Kidney (tissue), 14 donors: ENCODE measurements around the gene EVI5. TPM values are rescaled to one million over a fixed set of nuclear protein-coding genes. Genes with fewer than 3 reads are reported as not detected.
"Not testable (repeated sequence)": the region's sequence is repeated elsewhere in the genome, so short reads cannot be mapped to it uniquely, and the experiment has no call there.

Experiments used
- DNase-seq, 5 donors: peaks; one replicate each; pipeline ENCODE4 v3.0.0-alpha.2; 2013 to 2020
- FAIRE-seq: peaks from 2 replicates; lab custom pipeline; 2012; peaks lifted over from hg19 to GRCh38; lab: Jason Lieb, UNC
- H3K27ac ChIP-seq, 2 donors: one replicate each; pipeline ENCODE4 v1.7.0; 2013; ENCODE audit warnings: low read depth in 2 of 2, low read length in 2 of 2, inconsistent platforms in 1 of 2
- H3K27me3 ChIP-seq: one replicate; pipeline ENCODE4 v1.7.1; 2013; ENCODE audit warnings: low read length, inconsistent platforms; ENCODE audit not compliant: control insufficient read depth, insufficient read depth
- H3K36me3 ChIP-seq, 3 donors: one replicate each; pipeline versions ENCODE4 v1.7.0 to v1.7.1; 2013; ENCODE audit warnings: low read length in 3 of 3, control low read depth in 1 of 3, inconsistent platforms in 1 of 3; ENCODE audit not compliant: insufficient read depth in 3 of 3, control insufficient read depth in 2 of 3
- H3K4me1 ChIP-seq, 3 donors: one replicate each; pipeline versions ENCODE4 v1.7.0 to v1.7.1; 2013; ENCODE audit warnings: low read length in 3 of 3, inconsistent platforms in 1 of 3, low read depth in 1 of 3; ENCODE audit not compliant: control insufficient read depth in 2 of 3, insufficient read depth in 2 of 3
- H3K4me3 ChIP-seq, 3 donors: one replicate each; pipeline versions ENCODE4 v1.7.0 to v1.8.1; 2013; ENCODE audit warnings: low read length in 3 of 3, control low read depth in 1 of 3, inconsistent platforms in 1 of 3
- H3K9ac ChIP-seq, 3 donors: one replicate each; pipeline versions ENCODE4 v1.7.0 to v1.7.1; 2013; ENCODE audit warnings: low read length in 3 of 3, control low read depth in 1 of 3, inconsistent platforms in 1 of 3
- H3K9me3 ChIP-seq, 3 donors: one replicate each; pipeline versions ENCODE4 v1.7.0 to v1.7.1; 2013; ENCODE audit warnings: low read length in 3 of 3, control low read depth in 1 of 3, inconsistent platforms in 1 of 3; ENCODE audit not compliant: control insufficient read depth in 2 of 3, insufficient read depth in 1 of 3
- CTCF ChIP-seq: IDR thresholded peaks from 3 replicates; pipeline ENCODE4 v1.5.1; 2012; ENCODE audit warnings: mild to moderate bottlenecking, moderate library complexity, borderline replicate concordance; ENCODE audit not compliant: insufficient read depth; ENCODE audit errors: extremely low read depth
- intact Hi-C: fragments of 100-400 bp; cut with DNase I; formaldehyde crosslinking; loops from one replicate; pipeline ENCODE4 v1.11.1; 2022
- polyA plus RNA-seq: library from polyadenylated mRNA; stranded (reverse); fragments of 350-450 nt; fragmentation: Illumina TruSeq; extraction: RNeasy Lipid Tissue Mini Kit (QIAGEN cat#74804); gene quantifications from one replicate; pipeline ENCODE4 v1.2.3, GENCODE V29; 2014; ENCODE audit warnings: low read depth, low replicate concordance; ENCODE audit not compliant: insufficient read depth
- total RNA-seq: library from RNA; stranded (reverse); fragmentation: NEBNext Ultra II Directional; extraction: Animal tissue kit (Norgen Biotek cat#: 25700); gene quantifications from one replicate; pipeline ENCODE4 v1.2.1, GENCODE V29; 2021
- donor health status: control.
- donor health status: control.
- donor health status: control.
- donor health status: control.
- donor health status: control.
- donor health status: DM: yes; HTN: yes; CAD: no.
- donor health status: Normal renal cell carcinoma (clear cell type).

The EVI5 gene
- total and polyA plus RNA-seq, 2 donors from 2014 or later: 3.6 to 36.5 TPM

- Histone ChIP-seq H3K27ac (no peak overlapping the region), H3K4me1 (no peaks in the 10 kb centered on the region), H3K9ac (no peak overlapping the region), H3K9me3 (no peaks in the 10 kb centered on the region), H3K36me3 (peaks cover 0 to 6% (median 3%) of the 10 kb centered on the region in 3 donors), H3K27me3 (no peaks in the 10 kb centered on the region), H3K4me3 (no peak overlapping the region)
- FAIRE-seq (no peak), DNase-seq (no peak)
- TF ChIP-seq CTCF: no peak
- intact Hi-C loops: no loop called here
These were observed 146.4 kb downstream of the EVI5 start for GRCh38 chr1:92638498-92638897.

- FAIRE-seq, H3K27me3 ChIP-seq, H3K4me1 ChIP-seq, H3K27ac ChIP-seq, intact Hi-C loops, H3K9me3 ChIP-seq, H3K9ac ChIP-seq, H3K4me3 ChIP-seq, DNase-seq, H3K36me3 ChIP-seq: not testable (repeated sequence)
These were observed 149.7 kb downstream of the EVI5 start for GRCh38 chr1:92635203-92635602.

- Histone ChIP-seq H3K9me3 (no peaks in the 10 kb centered on the region), H3K27me3 (no peaks in the 10 kb centered on the region), H3K4me3 (no peak overlapping the region), H3K27ac (no peak overlapping the region), H3K4me1 (no peaks in the 10 kb centered on the region), H3K9ac (no peak overlapping the region), H3K36me3 (peaks cover 0 to 5% (median 2%) of the 10 kb centered on the region in 3 donors)
- peak; percentile 95 for FAIRE-seq
- peak; percentile 22 for TF ChIP-seq CTCF
- DNase-seq: peak in 2 of 5 donors; percentile 3 to 16
- intact Hi-C loops: no loop called here
These were observed 161.6 kb downstream of the EVI5 start for GRCh38 chr1:92623187-92623778.

- Histone ChIP-seq H3K27ac (no peak overlapping the region), H3K36me3 (peaks cover 2 to 9% (median 2%) of the 10 kb centered on the region in 3 donors)
- FAIRE-seq: no peak
These were observed 165.3 kb downstream of the EVI5 start for GRCh38 chr1:92619466-92620189.

More at GRCh38 chr1:92619466-92620189, 165.3 kb downstream of the EVI5 start:
- H3K27me3 ChIP-seq: no peaks in the 10 kb centered on the region
- no peak overlapping the region for H3K4me3 ChIP-seq
- no peaks in the 10 kb centered on the region for H3K4me1 ChIP-seq
- H3K9ac ChIP-seq: no peak overlapping the region
- intact Hi-C loops: no loop called here
- DNase-seq: no peak
- no peaks in the 10 kb centered on the region for H3K9me3 ChIP-seq
- no peak for TF ChIP-seq CTCF
